ENCODE results near the gene ADSL.

GRCh38 chr22:40429481-40429880 lies 83.2 kb downstream of the ADSL start:
- no peak for TF ChIP-seq CTCF (IDR thresholded peaks at IDR 0.05; ENCODE audit: insufficient read depth, low read depth, low read length)
- no peak for TF ChIP-seq EZH2 (IDR thresholded peaks at IDR 0.05; ENCODE audit: insufficient read depth, low read length)

All from astrocyte (in vitro differentiated cells and primary cell).